ENCODE results near the gene TMEM53. TPM values are rescaled to one million over a fixed set of nuclear protein-coding genes. Genes with fewer than 3 reads are reported as not detected.
A peak's percentile ranks its signal among the peaks of the same experiment; 100 is the strongest.

The TMEM53 gene
- total and polyA plus RNA-seq, 2 donors (not counting 1 experiment from before 2014, with no cell fraction given): 8.1 to 11.6 TPM

- no peak for TF ChIP-seq EZH2 (IDR thresholded peaks at IDR 0.05; ENCODE audit: low read length, missing control alignments)
- TF ChIP-seq, protein P1, sequence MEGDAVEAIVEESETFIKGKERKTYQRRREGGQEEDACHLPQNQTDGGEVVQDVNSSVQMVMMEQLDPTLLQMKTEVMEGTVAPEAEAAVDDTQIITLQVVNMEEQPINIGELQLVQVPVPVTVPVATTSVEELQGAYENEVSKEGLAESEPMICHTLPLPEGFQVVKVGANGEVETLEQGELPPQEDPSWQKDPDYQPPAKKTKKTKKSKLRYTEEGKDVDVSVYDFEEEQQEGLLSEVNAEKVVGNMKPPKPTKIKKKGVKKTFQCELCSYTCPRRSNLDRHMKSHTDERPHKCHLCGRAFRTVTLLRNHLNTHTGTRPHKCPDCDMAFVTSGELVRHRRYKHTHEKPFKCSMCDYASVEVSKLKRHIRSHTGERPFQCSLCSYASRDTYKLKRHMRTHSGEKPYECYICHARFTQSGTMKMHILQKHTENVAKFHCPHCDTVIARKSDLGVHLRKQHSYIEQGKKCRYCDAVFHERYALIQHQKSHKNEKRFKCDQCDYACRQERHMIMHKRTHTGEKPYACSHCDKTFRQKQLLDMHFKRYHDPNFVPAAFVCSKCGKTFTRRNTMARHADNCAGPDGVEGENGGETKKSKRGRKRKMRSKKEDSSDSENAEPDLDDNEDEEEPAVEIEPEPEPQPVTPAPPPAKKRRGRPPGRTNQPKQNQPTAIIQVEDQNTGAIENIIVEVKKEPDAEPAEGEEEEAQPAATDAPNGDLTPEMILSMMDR (conservative IDR thresholded peaks at IDR 0.05 in 1 of 2, IDR thresholded peaks at IDR 0.05 in 1 of 2; ENCODE audit: low read depth in 1 of 2, low read length in 2 of 2): no peak
- Histone ChIP-seq H3K4me1 (ENCODE audit: control insufficient read depth, extremely low read depth, insufficient read depth, low read length) (peaks cover 6% of the 10 kb centered on the region), H3K27me3 (ENCODE audit: control insufficient read depth, insufficient read depth, low read length) (no peaks in the 10 kb centered on the region), H2AFZ (ENCODE audit: low read length) (no peak overlapping the region), H3K4me3 (replicated peaks in 1 of 4; ENCODE audit: control extremely low read depth in 1 of 4, insufficient read depth in 1 of 4, low read depth in 3 of 4, low read length in 4 of 4) (no peak overlapping the region), H3K4me2 (ENCODE audit: extremely low read depth, insufficient read depth, low read length) (no peak overlapping the region), H3K36me3 (ENCODE audit: control insufficient read depth, insufficient read depth, low read length) (peaks cover 21% of the 10 kb centered on the region), H3K9ac (ENCODE audit: insufficient read depth, low read length) (no peak overlapping the region), H4K20me1 (ENCODE audit: control insufficient read depth, extremely low read depth, insufficient read depth, low read length) (no peaks in the 10 kb centered on the region), H3K9me3 (ENCODE audit: control insufficient read depth, insufficient read depth, low read depth, low read length) (no peaks in the 10 kb centered on the region), H3K27ac (ENCODE audit: insufficient read depth, low read length) (no peak overlapping the region), H3K79me2 (ENCODE audit: control insufficient read depth, insufficient read depth, low read length) (peaks cover 15% of the 10 kb centered on the region)
- peak; percentile 23 to 38 for DNase-seq (ENCODE audit: low read depth in 2 of 2)
Observed at GRCh38 chr1:44636688-44637598, 37.3 kb downstream of the TMEM53 start.

DNA sequence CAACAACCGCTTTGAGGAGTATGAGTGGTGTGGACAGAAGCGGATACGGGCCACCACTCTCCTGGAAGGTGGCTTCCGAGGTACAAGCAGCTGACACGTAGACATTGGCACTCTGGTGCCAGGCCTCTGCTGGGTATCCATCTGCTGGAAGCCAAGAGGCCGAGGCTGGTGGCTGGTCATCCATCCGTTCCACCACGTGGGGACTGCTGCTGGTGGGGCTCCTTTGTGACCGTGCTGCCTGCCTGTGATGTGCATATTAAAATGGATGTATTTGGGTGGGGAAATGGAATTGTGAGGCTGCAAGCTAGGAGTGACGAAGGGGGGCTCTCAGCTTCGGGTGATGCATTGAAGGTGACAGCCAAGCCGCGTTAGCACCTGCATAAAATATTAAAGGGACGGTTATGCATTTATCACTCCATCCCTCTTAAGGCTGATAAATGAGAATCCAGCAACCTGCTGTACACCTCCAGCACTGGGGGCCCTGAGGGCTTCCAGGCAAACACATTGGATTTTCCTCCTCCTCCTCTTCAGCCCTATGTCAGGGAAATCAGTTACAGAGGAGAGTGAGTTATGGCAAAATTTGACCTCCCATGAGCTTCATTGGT is 38.1 kb downstream of the TMEM53 start:
- Histone ChIP-seq H3K4me2 (ENCODE audit: extremely low read depth, insufficient read depth, low read length) (no peak overlapping the region), H3K9me3 (ENCODE audit: control insufficient read depth, insufficient read depth, low read depth, low read length) (no peaks in the 10 kb centered on the region), H3K27ac (ENCODE audit: insufficient read depth, low read length) (no peak overlapping the region), H3K27me3 (ENCODE audit: control insufficient read depth, insufficient read depth, low read length) (no peaks in the 10 kb centered on the region), H3K4me1 (ENCODE audit: control insufficient read depth, extremely low read depth, insufficient read depth, low read length) (peaks cover 6% of the 10 kb centered on the region), H4K20me1 (ENCODE audit: control insufficient read depth, extremely low read depth, insufficient read depth, low read length) (no peaks in the 10 kb centered on the region), H3K9ac (ENCODE audit: insufficient read depth, low read length) (no peak overlapping the region), H3K79me2 (ENCODE audit: control insufficient read depth, insufficient read depth, low read length) (peaks cover 15% of the 10 kb centered on the region), H3K4me3 (replicated peaks in 1 of 4; ENCODE audit: control extremely low read depth in 1 of 4, insufficient read depth in 1 of 4, low read depth in 3 of 4, low read length in 4 of 4) (no peak overlapping the region), H2AFZ (ENCODE audit: low read length) (no peak overlapping the region), H3K36me3 (ENCODE audit: control insufficient read depth, insufficient read depth, low read length) (peaks cover 19% of the 10 kb centered on the region)
- TF ChIP-seq, protein P1 (conservative IDR thresholded peaks at IDR 0.05 in 1 of 2, IDR thresholded peaks at IDR 0.05 in 1 of 2; ENCODE audit: low read depth in 1 of 2, low read length in 2 of 2): no peak
- no peak for TF ChIP-seq EZH2 (IDR thresholded peaks at IDR 0.05; ENCODE audit: low read length, missing control alignments)
- no peak for DNase-seq (ENCODE audit: low read depth in 2 of 2)

GRCh38 chr1:44635439-44635838 is 38.8 kb downstream of the TMEM53 start:
- Histone ChIP-seq H2AFZ (ENCODE audit: low read length) (no peak overlapping the region), H3K79me2 (ENCODE audit: control insufficient read depth, insufficient read depth, low read length) (peaks cover 15% of the 10 kb centered on the region), H3K9me3 (ENCODE audit: control insufficient read depth, insufficient read depth, low read depth, low read length) (no peaks in the 10 kb centered on the region), H3K4me1 (ENCODE audit: control insufficient read depth, extremely low read depth, insufficient read depth, low read length) (peaks cover 8% of the 10 kb centered on the region), H3K36me3 (ENCODE audit: control insufficient read depth, insufficient read depth, low read length) (peaks cover 19% of the 10 kb centered on the region), H4K20me1 (ENCODE audit: control insufficient read depth, extremely low read depth, insufficient read depth, low read length) (no peaks in the 10 kb centered on the region), H3K4me2 (ENCODE audit: extremely low read depth, insufficient read depth, low read length) (no peak overlapping the region), H3K4me3 (replicated peaks in 1 of 4; ENCODE audit: control extremely low read depth in 1 of 4, insufficient read depth in 1 of 4, low read depth in 3 of 4, low read length in 4 of 4) (no peak overlapping the region), H3K27ac (ENCODE audit: insufficient read depth, low read length) (no peak overlapping the region), H3K27me3 (ENCODE audit: control insufficient read depth, insufficient read depth, low read length) (no peaks in the 10 kb centered on the region), H3K9ac (ENCODE audit: insufficient read depth, low read length) (no peak overlapping the region)
- TF ChIP-seq, protein P1 (conservative IDR thresholded peaks at IDR 0.05 in 1 of 2, IDR thresholded peaks at IDR 0.05 in 1 of 2; ENCODE audit: low read depth in 1 of 2, low read length in 2 of 2): no peak
- TF ChIP-seq EZH2 (IDR thresholded peaks at IDR 0.05; ENCODE audit: low read length, missing control alignments): no peak
- no peak for DNase-seq (ENCODE audit: low read depth in 2 of 2)
